Caco-2 (cell line): ENCODE data around the gene BAK1. TPM values are rescaled to one million over a fixed set of nuclear protein-coding genes. Genes with fewer than 3 reads are reported as not detected.

Experiments
- BruUV-seq: library from RNA; stranded (reverse); fragments of 400-500 nt; replicated peaks from 2 replicates; lab custom pipeline; 2021; lab: Mats Ljungman, UMichigan
- CTCF ChIA-PET: fragments of 300-600 bp; sonication (Branson Sonifier 250); formaldehyde crosslinking; loops from one replicate; lab custom pipeline; 2022; ENCODE audit warnings: antibody characterized with exemption; lab: Charles Lee
- POLR2A ChIA-PET: fragments of 300-600 bp; sonication (Branson Sonifier 250); formaldehyde crosslinking; loops from one replicate; lab custom pipeline; 2022; ENCODE audit warnings: antibody characterized with exemption; lab: Charles Lee
- DNase-seq, 2 experiments: peaks; one replicate each; pipeline versions ENCODE4 v3.0.0 to v3.0.0-alpha.2; 2020 to 2022
- H3K27me3 ChIP-seq: replicated peaks from 2 replicates; pipeline ENCODE4 v1.6.0; 2011; ENCODE audit warnings: low read length; ENCODE audit not compliant: control insufficient read depth, insufficient read depth
- H3K36me3 ChIP-seq: 2 replicates; pipeline ENCODE4 v1.5.1; 2011; ENCODE audit warnings: low read length; ENCODE audit not compliant: control insufficient read depth, insufficient read depth
- H3K4me1 ChIP-seq: fragments of 250-450 bp; sonication (Bioruptor Pico); 2 replicates; pipeline ENCODE4 v1.5.1; 2020; ENCODE audit warnings: mild to moderate bottlenecking
- H3K4me3 ChIP-seq: 2 replicates; pipeline ENCODE4 v1.5.1; 2011; ENCODE audit warnings: low read depth, mild to moderate bottlenecking, control low read depth, low read length
- H3K9me3 ChIP-seq: fragments of 250-450 bp; sonication (Bioruptor Pico); 2 replicates; pipeline ENCODE4 v1.5.1; 2020; ENCODE audit warnings: mild to moderate bottlenecking, moderate library complexity
- H3K27ac Mint-ChIP-seq: one replicate; pipeline ENCODE4 v1.8.0; 2022; ENCODE audit warnings: mixed read lengths; ENCODE audit not compliant: unreplicated experiment
- H3K27me3 Mint-ChIP-seq: one replicate; pipeline ENCODE4 v1.8.0; 2022; ENCODE audit warnings: mixed read lengths; ENCODE audit not compliant: insufficient read depth, unreplicated experiment
- H3K36me3 Mint-ChIP-seq: one replicate; pipeline ENCODE4 v1.8.0; 2022; ENCODE audit warnings: mild to moderate bottlenecking, mixed read lengths; ENCODE audit not compliant: insufficient read depth, unreplicated experiment
- H3K4me1 Mint-ChIP-seq: one replicate; pipeline ENCODE4 v1.8.0; 2022; ENCODE audit warnings: low read depth, mixed read lengths; ENCODE audit not compliant: unreplicated experiment
- H3K4me3 Mint-ChIP-seq: one replicate; pipeline ENCODE4 v1.8.0; 2022; ENCODE audit warnings: mild to moderate bottlenecking, moderate library complexity, mixed read lengths; ENCODE audit not compliant: unreplicated experiment
- H3K9me3 Mint-ChIP-seq: one replicate; pipeline ENCODE4 v1.8.0; 2022; ENCODE audit warnings: mixed read lengths; ENCODE audit not compliant: unreplicated experiment
- intact Hi-C: fragments of 100-400 bp; cut with micrococcal nuclease; formaldehyde crosslinking; loops from one replicate; pipeline ENCODE4 v1.10.0; 2022; ENCODE audit not compliant: unreplicated experiment
- total RNA-seq: library from RNA; stranded (reverse); gene quantifications from 2 replicates; pipeline ENCODE4 v1.2.3, GENCODE V29; 2022
- TF ChIP-seq, protein P1 (sequence below), 2 experiments: fragments of 200-600 bp in 1 of 2; IDR thresholded peaks; 1 replicate in 1 of 2; 2 replicates in 1 of 2; pipeline versions ENCODE4 v1.5.1 to v1.8.0; 2011 to 2022; ENCODE audit warnings: antibody characterized with exemption in 1 of 2, control low read depth in 1 of 2, inconsistent platforms in 1 of 2, low read depth in 1 of 2, low read length in 1 of 2, mild to moderate bottlenecking in 1 of 2, moderate library complexity in 1 of 2; ENCODE audit not compliant: insufficient read depth in 1 of 2, severe bottlenecking in 1 of 2, unreplicated experiment in 1 of 2

Gene BAK1
- total RNA-seq, 1 experiment from 2014 or later: 29.4 TPM

GRCh38 chr6:33571637-33572316 lies 8.3 kb downstream of the BAK1 start:
- Mint-ChIP-seq H3K9me3 (no peaks in the 10 kb centered on the region), H3K36me3 (peaks cover 16% of the 10 kb centered on the region), H3K4me3 (peak overlapping the region; percentile 98), H3K4me1 (peaks cover 6% of the 10 kb centered on the region), H3K27ac (peak overlapping the region; percentile 96), H3K27me3 (no peaks in the 10 kb centered on the region)
- H3K9me3 ChIP-seq: no peaks in the 10 kb centered on the region
- ChIA-PET POLR2A (interaction anchor here (1.0 kb wide), 1 partner anchor 66 kb away, joined by 4 read pairs; no protein-coding TSS in a partner anchor), CTCF (interaction anchor here (0.6 to 1.4 kb wide), 2 partner anchors 8 to 40 kb away, joined by 4 to 9 read pairs; partner anchors contain the start of gene BAK1)
- no peak for DNase-seq
- intact Hi-C loops: loop anchor here (1.0 to 5.0 kb wide), 4 partner anchors 9 to 144 kb away; partner anchors contain the start of gene BAK1
- TF ChIP-seq, protein P1, sequence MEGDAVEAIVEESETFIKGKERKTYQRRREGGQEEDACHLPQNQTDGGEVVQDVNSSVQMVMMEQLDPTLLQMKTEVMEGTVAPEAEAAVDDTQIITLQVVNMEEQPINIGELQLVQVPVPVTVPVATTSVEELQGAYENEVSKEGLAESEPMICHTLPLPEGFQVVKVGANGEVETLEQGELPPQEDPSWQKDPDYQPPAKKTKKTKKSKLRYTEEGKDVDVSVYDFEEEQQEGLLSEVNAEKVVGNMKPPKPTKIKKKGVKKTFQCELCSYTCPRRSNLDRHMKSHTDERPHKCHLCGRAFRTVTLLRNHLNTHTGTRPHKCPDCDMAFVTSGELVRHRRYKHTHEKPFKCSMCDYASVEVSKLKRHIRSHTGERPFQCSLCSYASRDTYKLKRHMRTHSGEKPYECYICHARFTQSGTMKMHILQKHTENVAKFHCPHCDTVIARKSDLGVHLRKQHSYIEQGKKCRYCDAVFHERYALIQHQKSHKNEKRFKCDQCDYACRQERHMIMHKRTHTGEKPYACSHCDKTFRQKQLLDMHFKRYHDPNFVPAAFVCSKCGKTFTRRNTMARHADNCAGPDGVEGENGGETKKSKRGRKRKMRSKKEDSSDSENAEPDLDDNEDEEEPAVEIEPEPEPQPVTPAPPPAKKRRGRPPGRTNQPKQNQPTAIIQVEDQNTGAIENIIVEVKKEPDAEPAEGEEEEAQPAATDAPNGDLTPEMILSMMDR (IDR thresholded peaks at IDR 0.05; ENCODE audit: insufficient read depth in 1 of 2, low read depth in 1 of 2, low read length in 1 of 2, severe bottlenecking in 1 of 2, unreplicated experiment in 1 of 2): no peak
- peak overlapping the region; percentile 77 for H3K4me3 ChIP-seq
- no peaks in the 10 kb centered on the region for H3K4me1 ChIP-seq
- H3K36me3 ChIP-seq: no peaks in the 10 kb centered on the region; the same call in 1 of the 2 replicates
- H3K27me3 ChIP-seq: no peaks in the 10 kb centered on the region
- no TSS peak for BruUV-seq

GRCh38 chr6:33570806-33571636 lies 9.1 kb downstream of the BAK1 start:
- peaks cover 16% of the 10 kb centered on the region for H3K36me3 Mint-ChIP-seq
- peak overlapping the region; percentile 77 for H3K4me3 ChIP-seq
- TF ChIP-seq, protein P1 (IDR thresholded peaks at IDR 0.05; ENCODE audit: insufficient read depth in 1 of 2, low read depth in 1 of 2, low read length in 1 of 2, severe bottlenecking in 1 of 2, unreplicated experiment in 1 of 2): no peak
- no peaks in the 10 kb centered on the region; the same call in 1 of the 2 replicates for H3K36me3 ChIP-seq
- H3K4me1 ChIP-seq: no peaks in the 10 kb centered on the region
- H3K27ac Mint-ChIP-seq: peak overlapping the region; percentile 96
- H3K4me3 Mint-ChIP-seq: peak overlapping the region; percentile 98
- H3K9me3 ChIP-seq: no peaks in the 10 kb centered on the region
- BruUV-seq: TSS peak; percentile 72
- ChIA-PET POLR2A (interaction anchor here (0.6 to 1.0 kb wide), 6 partner anchors 9 to 277 kb away, joined by 3 to 9 read pairs (median 4); partner anchors contain the start of genes BAK1 and ZBTB9), CTCF (interaction anchor here (0.6 to 1.4 kb wide), 3 partner anchors 9 to 80 kb away, joined by 3 to 9 read pairs (median 3); partner anchors contain the start of gene BAK1)
- DNase-seq: peak; percentile 73 to 82
- intact Hi-C loops: loop anchor here (1.0 to 5.0 kb wide), 4 partner anchors 9 to 144 kb away; partner anchors contain the start of gene BAK1
- H3K27me3 Mint-ChIP-seq: no peaks in the 10 kb centered on the region
- H3K27me3 ChIP-seq: no peaks in the 10 kb centered on the region
- H3K9me3 Mint-ChIP-seq: no peaks in the 10 kb centered on the region
- peaks cover 6% of the 10 kb centered on the region for H3K4me1 Mint-ChIP-seq
